NCI-H1417 (cell line): ENCODE measurements around the gene DPP6.

ENCODE experiments used
- DNase-seq, 3 experiments: peaks; one replicate each; lab custom pipeline; 2025; lab: John Stamatoyannopoulos, UW

DPP6 gene

DNA sequence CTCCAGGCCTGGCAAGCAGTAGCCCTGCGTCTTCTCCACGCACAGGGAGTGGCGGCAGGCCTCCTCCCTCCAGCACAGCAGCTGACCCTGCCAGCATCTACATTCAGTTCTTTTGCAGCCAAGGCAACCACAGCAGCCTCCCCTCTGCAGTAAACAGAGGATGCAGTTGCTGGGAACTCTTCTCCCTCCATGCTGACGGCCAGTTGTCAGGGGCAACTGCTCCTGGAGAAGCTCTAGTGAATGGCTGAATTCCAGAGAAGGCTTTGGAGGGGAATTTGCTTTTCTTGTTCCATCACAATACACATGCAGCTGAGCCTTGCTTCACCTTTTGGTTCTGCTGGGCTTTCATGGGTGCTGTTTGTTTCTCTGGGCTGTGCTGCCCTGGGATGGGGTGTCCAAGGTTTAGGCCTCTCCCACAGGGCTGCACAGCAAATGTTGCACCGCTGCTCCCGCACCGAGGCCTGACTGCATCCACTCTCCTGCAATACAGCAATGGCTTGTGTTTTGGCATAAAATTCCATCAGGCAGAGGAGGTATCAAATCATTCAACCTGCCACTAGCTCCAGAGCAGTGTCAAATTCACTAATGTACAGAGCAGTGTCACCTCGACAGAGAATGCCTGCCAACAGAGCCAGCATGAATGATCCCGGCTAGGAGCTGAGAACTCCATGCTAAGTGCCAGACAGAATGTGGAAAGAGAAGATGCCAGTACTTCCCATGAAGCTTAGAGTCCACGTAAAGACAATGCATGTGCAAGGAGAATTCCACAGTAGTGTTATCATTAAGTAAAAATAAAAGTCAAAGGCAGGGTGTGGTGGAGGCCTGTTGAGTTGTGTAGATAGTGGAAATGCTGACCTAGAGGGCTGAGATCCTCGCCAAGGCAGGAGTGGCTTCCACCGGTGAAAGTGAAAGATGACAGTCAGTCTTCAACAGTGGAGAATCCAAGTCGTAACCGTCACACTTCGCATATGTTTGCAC, 399.6 kb downstream of the DPP6 start:
- peak in 1 of 3 experiments; percentile 18 for DNase-seq

DNA sequence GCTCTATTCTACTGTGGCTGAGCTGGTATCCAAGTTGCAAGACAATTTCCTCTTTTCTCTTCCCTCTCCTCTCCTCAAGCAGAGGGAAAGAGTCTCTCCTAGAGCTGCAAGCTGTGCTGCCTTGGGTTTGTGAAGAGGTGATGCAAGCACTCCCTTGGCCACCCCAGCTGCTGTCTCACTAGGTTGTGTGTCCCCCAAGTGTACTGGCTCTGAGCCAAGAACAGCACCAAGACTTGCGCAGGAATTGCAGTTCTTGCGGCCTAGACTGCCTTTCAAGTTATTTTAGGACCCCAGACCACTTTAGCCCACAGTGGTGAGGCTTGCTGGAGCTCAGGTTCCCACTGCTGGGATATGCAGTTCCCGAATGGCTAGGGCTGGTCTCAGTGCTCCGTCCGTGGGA, 411.6 kb downstream of the DPP6 start:
- DNase-seq, result no peak

DNA sequence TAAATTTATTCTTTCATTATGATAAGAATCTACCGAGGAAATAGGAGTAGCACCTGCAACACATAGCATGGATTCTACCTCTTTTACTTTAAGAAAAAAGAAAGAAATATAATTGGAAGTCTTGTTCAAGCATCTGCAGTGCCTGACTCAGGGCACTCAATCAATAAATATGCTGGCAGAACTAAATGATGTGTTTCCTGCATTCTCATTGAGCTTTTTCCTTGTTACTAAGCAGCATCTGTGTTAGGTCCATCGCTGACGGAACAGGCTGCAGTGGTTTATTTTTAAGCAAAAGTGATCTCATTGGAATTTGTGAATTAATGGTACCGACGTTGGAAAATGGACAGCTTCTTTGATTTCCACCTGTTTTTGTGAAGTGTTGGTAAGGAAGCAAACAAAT, 417.5 kb downstream of the DPP6 start:
- no peak for DNase-seq

DNA sequence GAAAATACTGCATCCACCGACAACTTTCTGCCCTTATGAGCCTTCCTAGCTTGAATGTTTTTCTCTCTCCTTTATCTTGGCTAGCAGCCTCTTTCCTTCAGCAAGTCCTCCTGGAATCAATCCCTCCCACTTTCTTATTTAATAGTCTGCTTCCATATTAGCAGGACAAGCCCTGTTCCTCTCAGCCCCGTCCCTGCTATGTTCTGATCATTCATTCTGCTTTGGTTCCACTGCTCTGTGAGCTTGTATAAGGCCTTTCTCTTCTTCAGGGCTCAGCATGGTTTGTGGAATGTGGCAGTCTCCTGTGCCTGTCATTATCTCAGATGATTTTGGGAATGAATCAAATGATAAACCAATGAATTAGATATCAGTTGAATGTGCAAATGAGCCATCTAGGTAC, 420.1 kb downstream of the DPP6 start:
- DNase-seq, result no peak

DNA sequence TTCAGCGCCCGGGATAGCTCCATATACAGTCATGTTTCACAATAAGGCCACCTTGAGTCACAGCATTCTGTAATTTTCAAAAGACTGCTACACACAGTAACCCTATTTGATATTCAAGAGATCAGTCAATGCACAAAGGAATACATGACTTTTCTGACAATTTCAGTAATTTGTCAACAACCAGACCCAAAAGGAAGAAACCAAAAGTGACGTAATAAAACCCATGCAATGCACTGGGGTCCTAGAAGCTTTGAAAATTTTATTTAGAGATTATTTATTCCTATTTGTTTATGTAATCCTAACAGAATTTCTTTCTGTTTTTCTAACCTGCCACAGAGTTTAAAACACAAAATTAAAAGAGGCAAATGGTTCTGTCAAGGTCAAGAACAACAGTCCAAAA, 421.2 kb downstream of the DPP6 start:
- DNase-seq, result no peak

DNA sequence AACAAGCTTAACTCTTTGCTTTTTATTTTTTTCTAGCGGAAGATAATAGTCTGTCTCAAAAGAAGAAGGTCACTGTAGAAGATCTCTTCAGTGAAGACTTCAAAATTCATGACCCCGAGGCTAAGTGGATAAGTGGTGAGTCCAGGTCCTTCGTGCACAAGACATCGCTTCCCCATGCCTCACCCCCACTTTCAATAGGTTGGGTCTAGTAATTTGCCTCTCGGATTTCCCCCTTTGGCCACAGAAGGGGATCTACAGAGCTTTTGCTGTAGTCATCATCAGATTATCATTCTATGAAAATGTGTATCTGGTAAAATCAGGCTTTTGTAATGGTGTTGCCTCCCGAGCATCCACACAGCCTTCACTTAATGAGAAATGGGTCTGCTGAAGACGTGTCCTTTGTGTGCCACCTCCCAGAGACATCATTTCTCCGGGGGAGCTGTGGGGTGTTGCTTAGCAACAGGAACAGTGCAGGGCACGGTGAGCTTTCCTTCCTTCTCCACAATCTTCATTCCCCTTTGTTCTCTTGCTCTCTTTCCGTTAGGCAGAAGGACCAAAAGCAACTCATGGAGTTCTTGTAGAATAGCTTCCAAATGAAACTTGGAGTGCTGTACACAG, 422.8 kb downstream of the DPP6 start:
- peak in 1 of 3 experiments; percentile 15 for DNase-seq

DNA sequence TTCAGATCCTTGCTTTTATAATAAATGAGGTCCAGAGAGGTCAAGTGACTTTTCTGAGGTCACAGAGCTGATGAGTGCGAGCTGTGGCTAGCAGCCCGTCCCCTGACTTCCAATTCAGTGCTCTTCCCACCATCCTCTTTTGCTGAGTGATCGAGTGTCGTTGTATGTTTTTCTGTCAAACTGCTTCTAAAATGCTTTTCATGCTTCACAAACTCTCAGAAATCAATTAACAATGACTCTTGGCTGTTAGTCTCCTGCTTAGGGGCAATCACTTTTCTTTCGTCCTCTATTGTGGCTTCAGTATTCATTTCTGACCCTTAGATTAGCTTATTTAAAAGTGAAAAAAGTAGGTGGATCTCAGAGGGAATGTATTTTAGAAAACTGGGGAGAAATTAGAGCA, 423.7 kb downstream of the DPP6 start:
- DNase-seq, result no peak

DNA sequence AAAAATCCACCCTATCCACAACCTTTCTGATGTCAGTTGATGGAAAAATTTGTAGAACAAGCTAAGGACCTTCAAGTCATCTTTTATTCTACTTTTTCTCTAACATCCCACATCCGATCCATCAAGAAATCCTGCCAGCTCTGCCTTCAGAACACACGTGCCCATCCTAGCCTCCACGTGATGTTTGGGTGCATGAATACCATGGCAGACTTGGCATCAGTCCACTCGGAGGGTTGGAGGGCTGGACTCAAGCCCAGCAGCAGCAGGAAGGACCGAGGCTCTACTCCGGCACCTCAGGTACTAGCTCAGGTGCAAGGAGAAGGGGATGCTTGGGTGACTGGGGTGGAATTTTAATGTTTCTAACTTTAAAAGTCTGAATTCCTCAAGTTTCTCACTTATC, 428.6 kb downstream of the DPP6 start:
- DNase-seq, result no peak

DNA sequence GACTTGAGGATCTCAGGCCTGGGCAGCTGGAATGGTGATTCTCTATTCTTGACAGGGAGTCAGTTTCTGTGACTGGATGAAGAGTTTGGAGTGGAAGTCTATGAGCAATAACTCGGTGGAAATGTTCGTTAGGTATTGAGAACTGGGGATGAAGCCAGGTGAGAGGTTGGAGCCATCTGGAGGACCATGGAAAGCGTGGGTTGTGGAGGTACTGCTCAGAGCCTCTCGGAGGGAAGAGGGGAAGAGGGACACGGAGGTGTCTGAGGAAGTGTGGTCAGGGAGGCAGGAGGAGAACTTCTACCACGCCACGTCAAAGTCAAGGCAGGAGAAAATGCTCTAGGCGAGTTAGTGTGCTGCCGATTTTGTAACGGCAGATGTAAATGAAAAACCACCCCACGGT, 430.7 kb downstream of the DPP6 start:
- no peak for DNase-seq

DNA sequence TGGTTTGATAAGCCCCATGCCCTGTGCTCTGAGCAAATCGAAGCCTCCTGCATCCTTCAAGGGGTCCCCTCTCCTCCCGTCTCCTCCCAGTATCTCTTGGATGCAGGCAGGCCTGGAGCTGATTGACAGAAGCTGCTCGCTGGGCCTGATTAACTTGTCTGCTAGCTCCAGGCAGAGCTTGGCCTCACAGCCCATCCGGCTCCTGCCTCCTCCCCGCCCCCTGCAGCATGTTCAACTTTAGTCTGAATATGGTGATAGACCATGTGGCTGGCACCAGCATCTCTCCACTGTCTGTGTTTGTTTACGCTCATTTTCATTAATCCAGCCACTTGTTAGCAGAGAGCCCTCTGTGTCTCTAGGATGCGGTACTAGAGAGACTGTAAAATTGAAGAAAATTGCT, 432.2 kb downstream of the DPP6 start:
- DNase-seq, result no peak

DNA sequence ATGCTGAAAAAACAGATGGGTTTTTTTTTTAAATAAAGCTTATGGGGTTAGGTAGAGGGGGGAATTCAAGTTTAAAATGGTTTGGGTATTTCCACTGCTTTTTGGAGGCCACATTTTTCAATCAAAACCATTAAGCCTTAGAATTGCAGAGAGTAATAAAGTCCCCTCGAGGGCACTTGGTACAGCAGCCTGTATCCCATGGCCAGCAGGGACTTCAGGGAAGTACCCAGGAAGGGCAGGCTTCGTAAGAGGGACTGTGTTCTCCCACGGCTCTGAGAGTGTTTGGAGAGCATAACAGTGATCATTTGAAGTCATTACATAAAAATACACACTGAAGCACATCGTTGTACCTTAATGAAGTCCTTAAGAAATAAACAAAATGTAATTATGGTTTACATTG, 432.7 kb downstream of the DPP6 start:
- DNase-seq, result no peak

DNA sequence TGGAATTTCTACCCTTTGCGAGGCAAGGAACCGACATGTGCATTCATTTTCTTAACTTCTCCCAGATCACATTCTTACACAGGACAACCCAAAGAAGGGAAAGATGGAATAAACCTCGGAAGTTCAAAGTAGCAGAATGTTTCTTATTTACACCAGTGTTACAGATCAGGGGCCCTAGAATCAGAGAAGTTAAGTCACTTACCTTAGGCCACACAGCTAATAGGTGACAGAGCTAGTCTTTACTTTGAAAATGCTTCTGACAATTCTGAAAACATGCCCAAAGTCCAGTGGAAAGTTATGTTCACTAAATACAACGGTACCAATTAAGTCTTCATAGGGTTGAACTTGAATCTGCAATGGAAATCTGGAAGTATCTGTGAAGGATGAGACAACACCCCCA, 437.7 kb downstream of the DPP6 start:
- no peak for DNase-seq

DNA sequence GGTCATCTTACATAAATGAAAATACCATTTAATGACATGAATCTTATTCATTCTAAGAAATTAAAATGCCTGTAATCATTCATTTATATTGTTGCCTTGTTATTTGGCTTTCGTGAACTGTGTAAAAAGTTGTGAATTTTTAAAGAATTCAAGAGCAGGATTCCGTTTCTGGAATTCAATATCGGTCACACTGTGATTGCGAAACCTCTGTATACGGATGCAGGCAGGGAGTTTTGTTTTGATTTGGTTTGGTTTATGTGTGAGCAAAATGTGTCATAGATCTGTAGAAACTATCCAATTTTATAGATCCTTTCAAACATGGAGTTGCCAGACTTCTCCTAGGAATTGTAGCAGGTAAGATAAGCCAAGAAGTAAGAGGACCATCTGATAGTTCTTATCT, 441.4 kb downstream of the DPP6 start:
- no peak for DNase-seq

DNA sequence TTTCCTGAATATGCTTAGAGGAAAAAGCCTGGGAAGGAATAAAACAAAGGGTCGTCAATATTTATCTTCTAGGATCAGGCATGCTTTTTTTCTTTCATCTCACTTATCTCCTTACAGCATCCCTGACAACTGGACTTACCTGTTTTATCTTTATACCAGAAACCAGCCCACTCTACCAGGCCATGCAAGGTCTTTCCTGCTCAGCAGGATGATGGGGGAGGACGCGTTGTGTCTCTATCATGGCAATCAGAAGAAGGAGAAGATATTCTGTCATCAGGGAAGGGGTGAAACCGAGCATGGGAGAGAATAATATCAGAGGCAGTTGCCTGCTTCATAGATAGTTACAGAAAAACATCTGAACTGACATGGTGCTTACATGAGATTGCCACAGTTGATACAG, 445.6 kb downstream of the DPP6 start:
- DNase-seq, result no peak

DNA sequence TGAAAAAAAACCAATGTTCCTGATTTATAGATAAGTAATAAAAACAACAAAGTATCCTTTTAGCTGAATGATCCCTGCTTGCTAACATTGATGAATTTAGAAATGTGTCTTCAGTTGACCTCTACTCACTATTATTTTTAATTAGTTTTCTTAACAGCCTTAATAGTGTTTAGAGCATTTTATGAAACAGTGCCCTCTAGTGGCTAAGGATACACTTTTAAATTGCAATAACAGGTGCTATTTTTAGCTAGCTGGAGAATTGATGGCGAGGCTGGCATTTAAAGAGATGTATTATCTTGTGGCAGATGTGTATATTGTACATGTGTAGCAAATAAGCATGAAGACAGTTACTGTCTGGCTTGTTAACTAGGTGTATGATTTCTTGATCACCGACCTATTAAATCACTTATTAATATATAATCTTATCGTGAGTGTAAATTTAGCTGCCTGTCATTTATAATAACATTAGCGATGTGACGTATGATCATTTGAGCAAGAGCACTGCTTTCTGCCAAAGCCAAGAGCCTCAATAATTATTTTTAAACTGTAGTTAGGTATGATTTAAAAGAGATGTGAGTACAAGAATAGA, 451.9 kb downstream of the DPP6 start:
- peak; percentile 7 to 69 (median 64) for DNase-seq

DNA sequence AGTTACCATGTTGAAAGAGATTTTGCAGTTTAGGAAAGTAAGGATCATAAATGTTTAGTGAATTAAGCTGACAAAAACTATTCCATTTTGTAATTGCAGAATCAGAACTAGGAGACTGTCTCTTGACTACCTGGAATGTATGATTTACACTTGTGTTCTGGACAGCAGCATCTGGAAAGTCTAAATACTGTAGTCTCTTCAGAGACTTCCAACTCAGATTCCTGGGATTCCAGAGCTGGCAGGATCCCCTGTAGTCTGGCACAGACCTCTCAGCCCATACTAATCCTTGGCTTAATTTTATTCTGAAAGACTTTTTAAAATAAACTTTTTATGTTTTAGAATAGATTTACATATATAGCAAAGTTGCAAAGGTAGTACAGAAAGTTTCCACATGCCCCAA, 452.7 kb downstream of the DPP6 start:
- no peak for DNase-seq

DNA sequence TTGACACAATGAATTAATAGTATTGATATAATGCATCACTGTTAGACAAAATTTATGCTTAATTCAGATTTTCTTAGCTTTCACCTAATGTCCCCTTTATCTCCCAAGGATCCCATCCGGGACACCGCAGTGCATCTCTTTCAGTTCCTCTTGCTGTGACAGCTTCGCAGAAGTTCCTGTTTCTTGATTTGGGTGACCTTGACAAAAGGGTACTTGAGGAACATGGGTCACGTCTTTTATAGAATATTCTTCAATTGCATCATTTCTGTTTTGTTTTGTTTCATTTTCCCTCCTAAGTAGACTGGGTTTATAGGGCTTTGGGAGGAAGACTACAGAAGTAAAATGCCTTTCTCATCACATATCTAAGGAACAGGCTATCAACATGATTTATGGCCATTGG, 453.2 kb downstream of the DPP6 start:
- no peak for DNase-seq

DNA sequence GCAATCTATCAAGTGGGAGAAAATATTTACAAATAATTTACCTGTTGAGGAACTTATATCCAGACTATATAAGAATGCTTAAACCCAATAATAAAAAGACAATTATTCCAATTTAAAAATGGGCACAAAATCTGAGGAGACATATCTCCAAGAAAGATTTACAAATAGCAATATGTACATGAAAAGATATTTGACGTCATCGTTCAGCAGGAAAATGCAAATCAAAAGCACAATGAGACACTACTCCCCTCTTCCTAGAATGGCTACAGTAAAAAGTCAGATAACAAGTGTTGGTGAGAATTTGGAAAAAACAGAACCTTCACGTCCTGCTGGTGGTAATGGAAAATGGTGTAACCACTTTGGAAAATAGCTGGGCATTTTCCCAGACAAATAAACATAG, 457.0 kb downstream of the DPP6 start:
- no peak for DNase-seq

DNA sequence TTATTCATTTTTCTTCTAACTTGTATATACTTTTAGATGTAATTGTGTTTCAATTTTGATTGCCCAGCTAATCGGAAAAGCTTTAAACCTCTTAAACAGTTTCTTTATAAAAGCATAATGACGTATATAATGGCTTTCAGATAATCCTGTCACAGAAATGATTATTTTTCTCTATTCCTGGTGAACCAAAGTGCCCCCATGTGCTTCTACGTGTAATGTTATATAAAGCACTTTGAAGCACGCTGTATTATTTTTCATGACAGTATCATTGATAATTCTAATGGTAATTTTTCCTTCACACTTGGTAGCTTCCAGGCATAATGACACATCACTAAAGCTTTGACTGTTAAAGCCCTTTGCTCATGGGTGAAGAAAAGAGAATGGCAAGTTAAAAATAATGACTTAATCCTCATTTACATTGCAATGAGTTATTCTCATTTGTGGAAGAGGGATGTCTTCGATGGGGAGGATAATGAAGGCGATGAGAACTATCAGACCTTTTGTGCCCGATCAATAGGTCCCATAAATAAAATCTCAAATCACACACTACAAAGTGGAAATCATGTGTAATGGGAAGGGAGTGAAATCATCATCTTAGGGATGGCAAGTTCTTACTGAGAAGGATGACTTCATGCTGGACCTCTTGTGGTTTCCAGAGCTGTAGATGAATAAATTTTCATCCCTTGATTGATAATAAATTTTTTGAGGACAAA, 460.1 kb downstream of the DPP6 start:
- no peak for DNase-seq

DNA sequence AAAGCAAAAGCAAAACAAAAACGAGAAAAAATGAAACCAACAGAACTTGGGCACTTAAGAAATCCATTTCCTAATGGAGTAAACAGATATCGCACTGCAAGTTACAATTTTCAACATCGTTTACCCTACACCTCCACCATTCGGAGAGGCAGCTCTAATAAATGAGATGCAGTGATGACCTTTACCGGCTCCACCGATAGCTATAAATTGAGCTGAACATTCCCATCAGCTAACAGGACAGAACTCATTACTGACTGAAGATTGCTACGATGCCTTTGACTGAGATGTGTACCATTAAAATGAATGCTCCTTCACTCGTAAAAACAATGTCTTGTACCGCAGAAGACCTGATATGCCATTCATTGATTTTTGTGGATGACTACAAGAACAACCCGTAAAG, 465.6 kb downstream of the DPP6 start:
- no peak for DNase-seq

DNA sequence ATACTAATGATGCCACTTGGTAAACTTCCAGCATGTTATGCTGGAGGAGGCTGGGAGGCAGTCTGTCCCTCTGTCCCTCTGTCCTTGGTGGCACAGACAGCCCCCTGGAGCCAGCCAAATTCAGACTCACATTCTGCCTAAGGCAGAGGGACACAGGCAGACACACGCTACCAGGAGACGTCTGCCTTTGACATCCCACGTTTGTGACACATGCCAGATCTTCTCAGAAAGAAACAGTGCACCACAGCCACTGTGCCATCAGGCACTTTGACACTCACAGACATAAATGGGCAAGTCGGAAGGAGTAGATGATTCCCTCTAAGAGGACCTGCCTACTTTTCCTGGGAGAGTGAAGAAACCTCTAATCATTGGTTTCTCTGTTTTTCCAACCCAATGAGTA, 467.0 kb downstream of the DPP6 start:
- DNase-seq, result no peak

DNA sequence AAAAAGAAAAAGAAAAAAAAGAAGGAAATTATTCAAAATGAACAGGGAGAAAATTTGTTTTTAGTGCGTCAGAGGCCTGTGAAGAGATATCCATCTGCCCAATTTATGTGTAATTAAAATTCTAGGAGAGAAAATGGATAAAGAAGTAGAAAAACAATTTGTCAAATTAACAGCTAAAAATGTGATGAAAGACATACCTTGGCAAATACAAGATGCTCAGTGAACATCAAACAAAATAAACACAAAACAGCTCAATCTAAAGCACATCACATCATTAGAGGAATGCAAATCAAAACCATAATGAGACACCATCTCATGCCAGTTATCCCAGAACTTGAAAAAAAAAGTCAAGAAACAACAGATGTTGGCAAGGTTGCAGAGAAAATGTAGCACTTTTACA, 477.9 kb downstream of the DPP6 start:
- DNase-seq, result no peak

DNA sequence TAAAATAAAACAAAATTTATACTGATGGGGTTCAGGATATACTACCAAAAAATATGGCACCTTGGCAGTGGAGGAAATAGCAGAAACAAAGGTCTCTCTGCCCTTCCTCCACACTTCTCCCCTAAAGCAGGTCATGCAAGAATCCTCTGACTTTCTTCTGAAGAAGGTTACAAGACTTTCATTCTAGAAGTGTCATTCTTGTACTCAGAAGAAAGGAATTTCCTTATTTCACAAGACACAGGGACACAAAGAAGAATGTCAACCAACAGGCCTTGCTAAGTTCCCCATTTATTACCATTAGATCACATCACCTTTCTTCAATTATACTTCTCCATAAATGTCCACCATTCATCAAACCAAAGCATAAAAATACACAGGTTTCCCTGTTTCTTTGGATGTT, 480.6 kb downstream of the DPP6 start:
- no peak for DNase-seq
